SK-N-SH treated with all-trans-retinoic acid at 6 μM for 48 hours (cell line): ENCODE data around the gene SLC22A3.

Source experiments
- ATAC-seq: fragments of 200-7000 bp; cut with Tn5 transposase; 3 replicates; pipeline ENCODE4 v1.9.1; 2020; ENCODE audit warnings: mild to moderate bottlenecking, moderate library complexity
- ARNTL ChIP-seq: fragments of 450-650 bp; formaldehyde crosslinking; IDR thresholded peaks from 2 replicates; pipeline ENCODE4 v1.5.0; 2020; ENCODE audit warnings: low read depth, mild to moderate bottlenecking, moderate library complexity, borderline replicate concordance
- BACH2 ChIP-seq: fragments of 250-450 bp; sonication (Bioruptor Pico); IDR thresholded peaks from 2 replicates; pipeline ENCODE4 v1.9.0; 2021; ENCODE audit warnings: mild to moderate bottlenecking, borderline replicate concordance
- CREB5 ChIP-seq: fragments of 250-450 bp; sonication (Bioruptor Pico); IDR thresholded peaks from 2 replicates; pipeline ENCODE4 v1.5.1; 2020; ENCODE audit warnings: low read depth, mild to moderate bottlenecking, moderate library complexity
- CSDC2 ChIP-seq: fragments of 250-450 bp; sonication (Bioruptor Pico); IDR thresholded peaks from 2 replicates; pipeline ENCODE4 v1.5.0; 2020; ENCODE audit warnings: mild to moderate bottlenecking, moderate library complexity
- CSRNP3 ChIP-seq: fragments of 250-450 bp; sonication (Bioruptor Pico); IDR thresholded peaks from 2 replicates; pipeline ENCODE4 v1.5.1; 2021; ENCODE audit warnings: mild to moderate bottlenecking, moderate library complexity
- ESRRG ChIP-seq: fragments of 250-450 bp; sonication (Bioruptor Pico); IDR thresholded peaks from 2 replicates; pipeline ENCODE4 v1.6.1; 2021; ENCODE audit warnings: mild to moderate bottlenecking
- GLIS3 ChIP-seq: fragments of 250-450 bp; sonication (Bioruptor Pico); IDR thresholded peaks from 2 replicates; pipeline ENCODE4 v1.5.0; 2020; ENCODE audit warnings: mild to moderate bottlenecking, moderate library complexity
- ISL1 ChIP-seq: fragments of 250-450 bp; sonication (Bioruptor Pico); IDR thresholded peaks from 2 replicates; pipeline ENCODE4 v2.1.2; 2022; ENCODE audit warnings: mild to moderate bottlenecking, moderate library complexity
- OSR1 ChIP-seq: fragments of 250-450 bp; sonication (Bioruptor Pico); IDR thresholded peaks from 2 replicates; pipeline ENCODE4 v1.8.0; 2022; ENCODE audit warnings: moderate library complexity, mild to moderate bottlenecking, inconsistent platforms
- PATZ1 ChIP-seq: fragments of 250-450 bp; sonication (Bioruptor Pico); IDR thresholded peaks from 2 replicates; pipeline ENCODE4 v1.8.0; 2020; ENCODE audit warnings: mild to moderate bottlenecking, moderate library complexity, borderline replicate concordance
- POU6F1 ChIP-seq: fragments of 250-450 bp; sonication (Bioruptor Pico); IDR thresholded peaks from 2 replicates; pipeline ENCODE4 v1.8.0; 2021; ENCODE audit warnings: low read depth, mild to moderate bottlenecking, moderate library complexity, borderline replicate concordance
- RARB ChIP-seq: fragments of 250-450 bp; sonication (Bioruptor Pico); IDR thresholded peaks from 2 replicates; pipeline ENCODE4 v1.8.0; 2021; ENCODE audit warnings: mild to moderate bottlenecking, moderate library complexity
- SNAI2 ChIP-seq: fragments of 250-450 bp; sonication (Bioruptor Pico); IDR thresholded peaks from 2 replicates; pipeline ENCODE4 v1.5.0; 2020; ENCODE audit warnings: mild to moderate bottlenecking, moderate library complexity
- TCF4 ChIP-seq: fragments of 250-450 bp; sonication (Bioruptor Pico); IDR thresholded peaks from 2 replicates; pipeline ENCODE4 v1.8.0; 2021; ENCODE audit warnings: mild to moderate bottlenecking, moderate library complexity, borderline replicate concordance
- TOX ChIP-seq: fragments of 250-450 bp; sonication (Bioruptor Pico); IDR thresholded peaks from 2 replicates; pipeline ENCODE4 v1.8.0; 2021; ENCODE audit warnings: mild to moderate bottlenecking, moderate library complexity, borderline replicate concordance
- TSHZ2 ChIP-seq: fragments of 250-450 bp; sonication (Bioruptor Pico); IDR thresholded peaks from 2 replicates; pipeline ENCODE4 v1.5.0; 2020; ENCODE audit warnings: mild to moderate bottlenecking, moderate library complexity
- ZC3H10 ChIP-seq: fragments of 250-450 bp; sonication (Bioruptor Pico); IDR thresholded peaks from 2 replicates; pipeline ENCODE4 v1.5.1; 2021; ENCODE audit warnings: mild to moderate bottlenecking, moderate library complexity
- ZFP3 ChIP-seq: fragments of 250-450 bp; sonication (Bioruptor Pico); IDR thresholded peaks from 2 replicates; pipeline ENCODE4 v1.5.0; 2020; ENCODE audit warnings: mild to moderate bottlenecking, moderate library complexity
- ZFP30 ChIP-seq: fragments of 450-650 bp; formaldehyde crosslinking; IDR thresholded peaks from 2 replicates; pipeline ENCODE4 v1.5.0; 2022; ENCODE audit warnings: mild to moderate bottlenecking, moderate library complexity
- ZNF70 ChIP-seq: fragments of 450-650 bp; formaldehyde crosslinking; IDR thresholded peaks from 2 replicates; pipeline ENCODE4 v1.5.0; 2020; ENCODE audit warnings: mild to moderate bottlenecking, moderate library complexity
- ZNF8 ChIP-seq: fragments of 450-650 bp; formaldehyde crosslinking; IDR thresholded peaks from 2 replicates; pipeline ENCODE4 v1.5.0; 2020; ENCODE audit warnings: mild to moderate bottlenecking, moderate library complexity

Gene SLC22A3

GRCh38 chr6:160400446-160400845 is 52.3 kb downstream of the SLC22A3 start (continued):
- no peak for TF ChIP-seq PATZ1
- no peak for TF ChIP-seq ZNF8 (CRISPR knock-in tag)
- TF ChIP-seq TOX (CRISPR knock-in tag): no peak
- TF ChIP-seq RARB: no peak

- TF ChIP-seq ESRRG (CRISPR knock-in tag) (no peak), POU6F1 (CRISPR knock-in tag) (no peak), ISL1 (CRISPR knock-in tag) (no peak), ZNF8 (CRISPR knock-in tag) (no peak), TOX (CRISPR knock-in tag) (no peak), SNAI2 (no peak), ZFP30 (no peak)
- no peak for ATAC-seq
Measured at GRCh38 chr6:160408528-160408927, 60.4 kb downstream of the SLC22A3 start.

- no peak for ATAC-seq
- TF ChIP-seq CSDC2 (CRISPR knock-in tag): no peak
- TF ChIP-seq ESRRG (CRISPR knock-in tag): no peak
- TF ChIP-seq OSR1 (CRISPR knock-in tag): no peak
- TF ChIP-seq TSHZ2 (CRISPR knock-in tag): no peak
- no peak for TF ChIP-seq RARB
- TF ChIP-seq SNAI2: no peak
- no peak for TF ChIP-seq GLIS3 (CRISPR knock-in tag)
- no peak for TF ChIP-seq ZC3H10 (CRISPR knock-in tag)
Measured at GRCh38 chr6:160412993-160413392, 64.8 kb downstream of the SLC22A3 start.

- no peak for TF ChIP-seq ZNF8 (CRISPR knock-in tag)
- no peak for TF ChIP-seq ZNF70 (CRISPR knock-in tag)
- TF ChIP-seq SNAI2: no peak
- no peak for TF ChIP-seq ESRRG (CRISPR knock-in tag)
- no peak for TF ChIP-seq BACH2 (CRISPR knock-in tag)
- TF ChIP-seq CSDC2 (CRISPR knock-in tag): no peak
- no peak for TF ChIP-seq OSR1 (CRISPR knock-in tag)
- no peak for TF ChIP-seq ZC3H10 (CRISPR knock-in tag)
- no peak for ATAC-seq
Measured at GRCh38 chr6:160417146-160417545, 69.0 kb downstream of the SLC22A3 start.

- ATAC-seq: no peak
- TF ChIP-seq SNAI2 (no peak), CREB5 (CRISPR knock-in tag) (no peak), ZFP30 (no peak), TCF4 (CRISPR knock-in tag) (no peak), BACH2 (CRISPR knock-in tag) (no peak), TSHZ2 (CRISPR knock-in tag) (no peak), ARNTL (CRISPR knock-in tag) (no peak), ZFP3 (CRISPR knock-in tag) (no peak), CSRNP3 (CRISPR knock-in tag) (no peak)
Measured at GRCh38 chr6:160417550-160417949, 69.4 kb downstream of the SLC22A3 start.
